Kidney epithelial cell (primary cell): ENCODE results near the gene ATG2B. TPM values are rescaled to one million over a fixed set of nuclear protein-coding genes. Genes with fewer than 3 reads are reported as not detected.

Experiments
- DNase-seq: peaks from one replicate; pipeline ENCODE4 v3.0.0-alpha.2; 2010; ENCODE audit warnings: low read depth
- H3K27me3 ChIP-seq: 2 replicates; pipeline ENCODE4 v1.6.0; 2011; ENCODE audit warnings: low read length; ENCODE audit not compliant: control insufficient read depth, insufficient read depth
- H3K36me3 ChIP-seq: 2 replicates; pipeline ENCODE4 v1.5.1; 2011; ENCODE audit warnings: low read length; ENCODE audit not compliant: control insufficient read depth, insufficient read depth
- H3K4me3 ChIP-seq: 2 replicates; pipeline ENCODE4 v1.5.1; 2011; ENCODE audit warnings: low read depth, mild to moderate bottlenecking, control low read depth, low read length
- CTCF ChIP-seq: IDR thresholded peaks from 2 replicates; pipeline ENCODE4 v1.5.1; 2011; ENCODE audit warnings: mild to moderate bottlenecking, moderate library complexity, low read length, control low read depth, inconsistent platforms; ENCODE audit not compliant: insufficient read depth, poor library complexity, severe bottlenecking
- total RNA-seq: library from RNA; depleted of rRNA; stranded (reverse); fragments of >200 nt; gene quantifications from 2 replicates; pipeline ENCODE4 v1.2.3, GENCODE V29; 2015

ATG2B gene
- total RNA-seq, 1 donor from 2014 or later: 12.0 TPM

- TF ChIP-seq CTCF: no peak
- Histone ChIP-seq H3K27me3 (no peaks in the 10 kb centered on the region), H3K4me3 (no peak overlapping the region), H3K36me3 (no peaks in the 10 kb centered on the region)
- no peak for DNase-seq
Measured at GRCh38 chr14:96384740-96385139, 21.6 kb upstream of the ATG2B start.

DNA sequence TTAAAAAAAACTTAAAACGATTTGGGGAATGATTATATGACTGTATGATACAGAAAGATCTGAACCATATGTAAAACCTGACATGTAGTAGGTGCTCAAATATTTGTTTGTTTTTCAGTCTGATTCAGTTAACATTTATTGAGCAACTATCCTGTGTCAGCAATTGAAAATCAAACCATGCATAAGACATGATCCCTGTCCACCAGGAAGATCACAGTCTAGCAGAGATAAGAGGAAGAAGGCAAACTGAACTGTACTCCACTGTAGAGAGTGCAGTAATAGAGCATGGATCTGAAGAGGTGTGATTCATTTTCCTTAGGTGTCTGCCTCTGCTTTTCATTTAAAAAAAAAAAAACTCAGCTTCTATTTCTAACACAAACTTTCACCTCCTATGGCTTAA is 20.9 kb upstream of the ATG2B start:
- Histone ChIP-seq H3K27me3 (no peaks in the 10 kb centered on the region), H3K36me3 (no peaks in the 10 kb centered on the region), H3K4me3 (no peak overlapping the region)
- no peak for TF ChIP-seq CTCF
- DNase-seq: no peak

GRCh38 chr14:96383445-96383844 is 20.3 kb upstream of the ATG2B start:
- no peaks in the 10 kb centered on the region for H3K36me3 ChIP-seq
- H3K27me3 ChIP-seq: no peaks in the 10 kb centered on the region
- no peak for DNase-seq
- H3K4me3 ChIP-seq: no peak overlapping the region
- no peak for TF ChIP-seq CTCF

GRCh38 chr14:96380735-96381134 is 17.6 kb upstream of the ATG2B start:
- H3K4me3 ChIP-seq: no peak overlapping the region
- DNase-seq: no peak
- no peaks in the 10 kb centered on the region for H3K36me3 ChIP-seq
- TF ChIP-seq CTCF: no peak
- H3K27me3 ChIP-seq: no peaks in the 10 kb centered on the region

DNA sequence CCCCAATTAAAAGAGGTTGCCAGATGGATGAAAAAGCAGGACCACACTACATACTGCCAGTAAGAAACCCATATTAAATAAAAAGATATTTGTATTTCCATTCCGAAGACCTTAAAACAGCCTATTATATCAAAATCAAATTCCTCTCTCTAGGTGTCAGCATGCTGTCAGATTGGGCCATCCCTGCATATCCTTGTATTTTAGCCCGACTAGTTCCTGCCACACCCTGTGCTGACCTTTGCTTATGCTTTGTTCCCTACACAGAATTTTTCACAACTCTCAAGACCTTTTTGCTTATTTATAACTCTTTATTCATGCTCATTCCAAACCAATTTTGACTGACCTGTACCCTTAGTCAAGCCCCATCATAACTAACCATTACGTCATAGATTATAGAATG is 13.0 kb upstream of the ATG2B start:
- H3K36me3 ChIP-seq: no peaks in the 10 kb centered on the region
- no peak for TF ChIP-seq CTCF
- no peaks in the 10 kb centered on the region for H3K27me3 ChIP-seq
- H3K4me3 ChIP-seq: no peak overlapping the region
- no peak for DNase-seq

DNA sequence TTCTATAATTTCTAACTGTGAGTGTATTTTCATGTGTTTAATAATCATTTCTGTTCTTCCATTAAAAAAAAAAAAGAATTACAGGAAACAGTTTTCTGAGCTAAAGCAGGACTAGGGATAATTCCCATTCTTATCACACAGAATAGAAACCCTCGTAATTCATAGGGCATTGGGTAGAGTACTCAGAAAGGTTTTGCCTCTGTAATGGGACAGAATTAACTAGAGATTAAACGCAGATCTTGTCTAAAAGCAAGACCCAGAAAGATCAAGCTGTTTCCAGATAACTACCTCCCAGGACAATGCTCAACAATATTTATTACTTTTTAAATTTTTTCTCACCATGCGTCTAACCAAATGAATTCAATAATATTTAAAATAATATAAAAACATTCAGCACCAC is 10.4 kb upstream of the ATG2B start:
- no peaks in the 10 kb centered on the region for H3K27me3 ChIP-seq
- no peak overlapping the region for H3K4me3 ChIP-seq
- no peaks in the 10 kb centered on the region for H3K36me3 ChIP-seq
- TF ChIP-seq CTCF: no peak
- DNase-seq: no peak
